Measurements from ENCODE around the gene CACNA2D3.

Gene CACNA2D3

GRCh38 chr3:54573858-54574257, 451.5 kb downstream of the CACNA2D3 start:
- DNase-seq (ENCODE audit: low read depth, low spot score): no peak

- no peak for DNase-seq (ENCODE audit: low read depth, low spot score)
These were observed 452.7 kb downstream of the CACNA2D3 start for GRCh38 chr3:54574906-54575617.

GRCh38 chr3:54575618-54575960, 453.2 kb downstream of the CACNA2D3 start:
- DNase-seq (ENCODE audit: low read depth, low spot score): no peak

GRCh38 chr3:54577313-54577712, 455.0 kb downstream of the CACNA2D3 start:
- DNase-seq (ENCODE audit: low read depth, low spot score): no peak

GRCh38 chr3:54578417-54578816, 456.1 kb downstream of the CACNA2D3 start:
- no peak for DNase-seq (ENCODE audit: low read depth, low spot score)

- no peak for DNase-seq (ENCODE audit: low read depth, low spot score)
These were observed 458.1 kb downstream of the CACNA2D3 start for GRCh38 chr3:54580453-54580852.

- no peak for DNase-seq (ENCODE audit: low read depth, low spot score)
These were observed 460.1 kb downstream of the CACNA2D3 start for GRCh38 chr3:54582424-54582823.

GRCh38 chr3:54591157-54591556, 468.8 kb downstream of the CACNA2D3 start:
- DNase-seq (ENCODE audit: low read depth, low spot score): no peak

GRCh38 chr3:54593653-54594052, 471.3 kb downstream of the CACNA2D3 start:
- DNase-seq (ENCODE audit: low read depth, low spot score): no peak

- DNase-seq (ENCODE audit: low read depth, low spot score): no peak
These were observed 473.7 kb downstream of the CACNA2D3 start for GRCh38 chr3:54596087-54596486.

GRCh38 chr3:54599716-54600115, 477.4 kb downstream of the CACNA2D3 start:
- no peak for DNase-seq (ENCODE audit: low read depth, low spot score)

- no peak for DNase-seq (ENCODE audit: low read depth, low spot score)
These were observed 478.3 kb downstream of the CACNA2D3 start for GRCh38 chr3:54600441-54601204.

- DNase-seq (ENCODE audit: low read depth, low spot score): no peak
These were observed 482.1 kb downstream of the CACNA2D3 start for GRCh38 chr3:54604495-54604894.

- no peak for DNase-seq (ENCODE audit: low read depth, low spot score)
These were observed 485.7 kb downstream of the CACNA2D3 start for GRCh38 chr3:54608041-54608440.

- DNase-seq (ENCODE audit: low read depth, low spot score): no peak
These were observed 496.7 kb downstream of the CACNA2D3 start for GRCh38 chr3:54619053-54619452.

GRCh38 chr3:54619531-54619930, 497.2 kb downstream of the CACNA2D3 start:
- no peak for DNase-seq (ENCODE audit: low read depth, low spot score)

- no peak for DNase-seq (ENCODE audit: low read depth, low spot score)
These were observed 498.8 kb downstream of the CACNA2D3 start for GRCh38 chr3:54621184-54621583.

- DNase-seq (ENCODE audit: low read depth, low spot score): no peak
These were observed 500.3 kb downstream of the CACNA2D3 start for GRCh38 chr3:54622678-54623077.

GRCh38 chr3:54625805-54626787, 503.7 kb downstream of the CACNA2D3 start:
- no peak for DNase-seq (ENCODE audit: low read depth, low spot score)

- no peak for DNase-seq (ENCODE audit: low read depth, low spot score)
These were observed 506.6 kb downstream of the CACNA2D3 start for GRCh38 chr3:54628888-54629441.

- DNase-seq (ENCODE audit: low read depth, low spot score): peak; percentile 75
These were observed 507.8 kb downstream of the CACNA2D3 start for GRCh38 chr3:54630101-54630623.

Measured in iPS DF 19.7 (cell line).